A673 (cell line): ENCODE measurements around the gene C9orf85.

Experiments used
- CTCF ChIP-seq: fragments of 300-800, 200-600 bp; sonication (generic); conservative IDR thresholded peaks from 2 replicates; pipeline ENCODE4 v1.5.1; 2017; ENCODE audit warnings: low read depth, mild to moderate bottlenecking, antibody characterized with exemption, low read length, moderate library complexity, mixed read lengths
- EZH2 ChIP-seq: fragments of 200-600 bp; sonication (generic); IDR thresholded peaks from 2 replicates; pipeline ENCODE4 v1.6.1; 2017; ENCODE audit warnings: borderline replicate concordance, low read depth, mild to moderate bottlenecking, mixed read lengths, antibody characterized with exemption, low read length; ENCODE audit not compliant: poor library complexity, severe bottlenecking

DNA sequence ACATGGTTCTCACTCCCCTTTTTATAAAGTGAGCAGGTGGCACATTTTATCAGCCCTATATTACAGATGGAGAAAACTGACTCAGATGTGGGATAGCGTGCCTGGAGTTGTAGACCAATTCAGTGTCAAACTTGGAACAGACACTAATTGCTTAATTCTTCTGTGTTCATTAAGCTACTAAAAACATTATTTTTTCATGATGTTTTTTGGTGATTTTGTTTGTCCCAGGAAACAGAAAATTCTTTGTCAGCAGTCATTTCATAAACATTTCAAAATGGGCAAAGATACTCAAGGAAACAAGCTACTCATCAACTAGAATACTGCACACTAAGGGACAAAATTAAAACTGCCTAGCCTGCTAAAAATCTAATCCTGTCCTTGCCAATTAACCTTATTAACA is 2.6 kb upstream of the C9orf85 start:
- TF ChIP-seq EZH2 (no peak), CTCF (no peak)
